GM12864 (cell line): ENCODE measurements around the gene CPEB2.

Source experiments
- DNase-seq: peaks from one replicate; pipeline ENCODE4 v3.0.0-alpha.2; 2011; ENCODE audit warnings: low read depth
- H3K4me3 ChIP-seq: 2 replicates; pipeline ENCODE4 v1.5.1; 2011; ENCODE audit warnings: mild to moderate bottlenecking, low read depth, low read length, control low read depth
- CTCF ChIP-seq: IDR thresholded peaks from 2 replicates; pipeline ENCODE4 v1.5.1; 2011; ENCODE audit warnings: low read depth, mild to moderate bottlenecking, moderate library complexity, low read length, control low read depth, inconsistent platforms; ENCODE audit errors: missing control alignments

Gene CPEB2

DNA sequence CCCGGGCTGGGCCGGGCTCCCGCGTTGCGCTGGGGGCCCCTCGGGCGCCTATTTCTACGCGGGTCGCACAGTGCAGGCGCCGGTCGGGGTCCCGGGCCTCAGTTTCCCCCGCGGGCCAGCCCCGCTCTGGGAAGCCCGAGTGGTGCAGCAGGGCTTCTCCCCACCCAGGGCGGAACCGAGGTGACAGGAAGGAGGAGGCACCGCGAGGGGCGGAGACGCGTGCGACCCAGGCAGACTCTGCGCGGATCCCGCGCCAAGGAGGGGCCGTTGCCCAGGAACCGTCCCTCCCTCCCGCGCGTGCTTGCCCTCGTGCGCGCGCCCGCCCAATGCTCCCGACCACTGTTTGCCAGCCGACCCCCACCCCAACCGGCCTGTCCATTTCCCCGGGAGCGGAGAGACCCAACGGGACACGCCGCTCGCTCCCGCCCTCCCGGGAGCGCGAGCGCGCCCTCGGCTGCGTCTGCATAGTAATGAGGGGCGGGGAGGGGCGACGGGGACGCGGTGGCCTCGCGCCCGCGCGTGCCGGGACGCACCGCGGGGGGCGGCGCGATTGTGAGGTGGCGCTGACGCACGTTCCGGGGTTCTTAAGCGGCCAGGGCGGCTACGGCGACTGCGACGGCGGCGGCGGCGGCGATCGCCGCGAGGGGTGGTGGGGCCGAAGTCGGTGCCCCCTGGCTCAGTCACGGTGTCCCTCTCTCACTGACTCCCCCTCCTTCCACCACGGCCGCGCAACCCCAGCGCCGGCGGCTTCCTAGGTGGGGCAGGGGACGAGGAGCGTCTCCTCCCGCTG lies at the start of gene CPEB2:
Gene CPEB2 (plus strand): TSS at position 613 of the 790 bp plus-strand sequence. CDS start 193 bp downstream, outside the sequence.
- DNase-seq, result peak; percentile 83
- H3K4me3 ChIP-seq, result peak within 1 kb of the TSS; percentile 88
- no peak for TF ChIP-seq CTCF

DNA sequence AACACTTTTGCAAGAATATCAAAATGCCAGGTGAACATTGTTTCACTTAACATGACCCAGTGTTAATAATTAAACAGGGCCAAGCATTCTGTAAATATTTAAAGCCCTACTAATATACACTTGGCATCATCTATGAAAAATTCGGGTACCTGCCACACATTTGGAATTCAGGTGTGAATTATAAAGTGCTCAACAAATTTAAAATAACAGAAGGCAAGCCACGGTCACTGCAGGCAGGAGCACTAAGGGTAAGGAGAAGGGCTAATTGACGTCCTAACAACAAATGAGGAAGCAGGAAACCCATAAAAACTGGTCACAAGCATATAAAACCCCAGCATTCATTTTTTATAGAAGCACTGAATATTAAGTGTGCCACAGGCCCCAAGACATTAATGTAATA lies 43.8 kb upstream of the CPEB2 start:
- no peak for DNase-seq
- no peak overlapping the region for H3K4me3 ChIP-seq
- no peak for TF ChIP-seq CTCF

DNA sequence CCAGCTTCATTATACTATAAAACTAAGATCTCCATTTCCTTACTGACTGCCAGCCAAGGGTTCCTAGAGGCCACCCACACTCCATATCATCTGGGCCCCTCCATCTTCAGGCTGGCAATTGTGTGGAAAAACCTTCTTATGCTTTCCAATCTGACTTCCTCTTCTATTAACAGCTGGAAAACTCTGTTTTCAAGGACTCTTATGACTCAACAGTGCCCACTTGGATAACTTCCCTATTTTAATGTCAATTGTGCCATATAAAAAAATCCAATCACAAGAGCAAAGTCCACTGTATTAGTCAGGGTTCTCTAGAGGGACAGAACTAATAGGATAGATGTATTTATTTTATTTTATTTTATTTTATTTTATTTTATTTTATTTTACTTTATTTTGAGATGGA lies 41.0 kb upstream of the CPEB2 start:
- no peak overlapping the region for H3K4me3 ChIP-seq
- DNase-seq, result no peak
- TF ChIP-seq CTCF, result no peak

DNA sequence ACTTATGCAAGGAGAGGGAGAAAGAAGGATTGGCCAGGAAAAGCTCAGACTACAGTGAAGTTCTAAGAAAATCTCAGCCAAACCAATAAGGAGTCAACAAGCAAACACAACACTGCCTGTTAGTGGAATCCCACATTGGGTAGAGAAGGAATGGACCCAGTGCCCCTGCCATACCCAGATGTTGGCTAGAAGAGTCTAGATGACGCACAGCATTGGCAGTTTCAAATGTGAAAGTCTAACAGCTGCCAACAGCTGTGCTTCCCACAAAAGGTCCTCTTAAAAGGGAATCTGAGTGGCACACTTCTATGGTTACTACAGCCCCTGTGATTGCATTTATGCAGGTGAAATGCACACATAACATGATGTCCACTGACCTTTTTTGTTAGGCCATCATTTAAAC lies 37.2 kb upstream of the CPEB2 start:
- no peak overlapping the region for H3K4me3 ChIP-seq
- DNase-seq, result no peak
- TF ChIP-seq CTCF, result no peak

DNA sequence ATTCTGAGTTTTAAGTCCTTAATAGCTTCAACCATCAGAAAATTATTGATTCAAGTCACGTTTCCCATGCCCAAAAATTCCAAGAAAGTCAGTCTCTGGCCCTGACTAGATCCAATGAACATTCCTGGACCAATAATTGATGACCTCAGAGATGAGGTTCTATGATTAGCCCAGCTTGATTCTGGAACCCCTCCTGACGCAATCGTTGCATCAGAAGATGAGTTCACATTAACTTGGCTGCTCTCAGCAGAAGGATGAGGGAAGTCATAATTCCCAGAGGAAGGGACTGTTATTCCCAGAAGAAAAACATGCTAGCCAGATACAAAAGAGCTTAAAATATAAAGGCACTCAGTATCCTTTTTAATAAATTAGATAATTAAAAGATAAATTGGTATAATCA lies 34.3 kb upstream of the CPEB2 start:
- H3K4me3 ChIP-seq, result no peak overlapping the region
- DNase-seq, result no peak
- TF ChIP-seq CTCF, result no peak

- DNase-seq, result no peak
- no peak for TF ChIP-seq CTCF
- H3K4me3 ChIP-seq, result no peak overlapping the region
Observed at GRCh38 chr4:14977830-14978229, 24.5 kb upstream of the CPEB2 start.

DNA sequence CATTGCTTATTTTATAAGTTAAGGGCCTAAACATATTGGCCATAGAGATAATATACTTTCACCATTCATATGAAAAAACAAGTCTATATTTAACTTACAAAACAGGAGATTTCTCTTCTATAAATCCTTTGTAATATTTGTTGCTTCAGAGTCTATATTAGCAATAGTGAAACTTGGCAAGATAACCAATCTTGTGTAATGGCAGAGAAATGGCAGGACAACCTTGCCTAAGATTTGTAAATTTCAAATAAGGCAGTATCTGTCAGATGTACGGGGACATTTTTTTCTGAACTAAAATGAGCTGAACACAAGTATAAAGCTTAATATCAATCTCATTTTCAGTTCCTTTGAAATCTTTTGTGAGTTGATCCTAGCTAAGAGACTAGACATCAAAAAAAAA lies 17.8 kb upstream of the CPEB2 start:
- no peak for TF ChIP-seq CTCF
- H3K4me3 ChIP-seq, result no peak overlapping the region
- DNase-seq, result no peak
